Fibroblast of lung (primary cell): ENCODE data around the gene SORT1. TPM values are rescaled to one million over a fixed set of nuclear protein-coding genes. Genes with fewer than 3 reads are reported as not detected.
A peak's percentile ranks its signal among the peaks of the same experiment; 100 is the strongest.

Experiments
- DNase-seq, 2 donors: peaks; one replicate each; pipeline versions ENCODE4 v3.0.0 to v3.0.0-alpha.2; 2010; ENCODE audit warnings: low read depth in 2 of 2
- H2AFZ ChIP-seq: 2 replicates; pipeline ENCODE4 v1.5.1; 2012; ENCODE audit warnings: low read length, control low read depth, inconsistent platforms
- H3K27ac ChIP-seq: 2 replicates; pipeline ENCODE4 v1.5.1; 2011; ENCODE audit warnings: low read length, control low read depth; ENCODE audit not compliant: insufficient read depth
- H3K27me3 ChIP-seq: 2 replicates; pipeline ENCODE4 v1.5.1; 2011; ENCODE audit warnings: mild to moderate bottlenecking, low read length; ENCODE audit not compliant: control insufficient read depth, insufficient read depth
- H3K36me3 ChIP-seq: 2 replicates; pipeline ENCODE4 v1.5.1; 2011; ENCODE audit warnings: low read length; ENCODE audit not compliant: control insufficient read depth, insufficient read depth
- H3K4me1 ChIP-seq: 2 replicates; pipeline ENCODE4 v1.5.1; 2011; ENCODE audit warnings: low read length; ENCODE audit not compliant: control insufficient read depth, insufficient read depth; ENCODE audit errors: extremely low read depth
- H3K4me2 ChIP-seq: 2 replicates; pipeline ENCODE4 v1.5.1; 2011; ENCODE audit warnings: low read length, control low read depth; ENCODE audit not compliant: insufficient read depth; ENCODE audit errors: extremely low read depth
- H3K4me3 ChIP-seq, 4 experiments: fragments of 200-600 bp in 1 of 4; sonication (generic) in 1 of 4; replicated peaks in 1 of 4; 2 replicates each; pipeline ENCODE4 v1.5.1; 2011 to 2016; ENCODE audit warnings: low read length in 4 of 4, low read depth in 3 of 4, mild to moderate bottlenecking in 3 of 4, control low read depth in 2 of 4, inconsistent platforms in 1 of 4, mixed read lengths in 1 of 4; ENCODE audit not compliant: insufficient read depth in 1 of 4; ENCODE audit errors: control extremely low read depth in 1 of 4
- H3K79me2 ChIP-seq: 2 replicates; pipeline ENCODE4 v1.5.1; 2012; ENCODE audit warnings: mild to moderate bottlenecking, low read length, inconsistent platforms; ENCODE audit not compliant: control insufficient read depth, insufficient read depth
- H3K9ac ChIP-seq: 2 replicates; pipeline ENCODE4 v1.5.1; 2011; ENCODE audit warnings: mild to moderate bottlenecking, low read length, control low read depth; ENCODE audit not compliant: insufficient read depth
- H3K9me3 ChIP-seq: 2 replicates; pipeline ENCODE4 v1.5.1; 2012; ENCODE audit warnings: low read depth, low read length; ENCODE audit not compliant: control insufficient read depth, insufficient read depth
- H4K20me1 ChIP-seq: 2 replicates; pipeline ENCODE4 v1.5.1; 2011; ENCODE audit warnings: low read length; ENCODE audit not compliant: control insufficient read depth, insufficient read depth; ENCODE audit errors: extremely low read depth
- CTCF ChIP-seq, 2 donors: IDR thresholded peaks in 1 of 2; conservative IDR thresholded peaks in 1 of 2; 1 replicate in 1 of 2; 2 replicates in 1 of 2; pipeline ENCODE4 v1.5.1; 2011 to 2012; ENCODE audit warnings: low read length in 2 of 2, control low read depth in 1 of 2, inconsistent platforms in 1 of 2, low read depth in 1 of 2, mild to moderate bottlenecking in 1 of 2
- EZH2 ChIP-seq: IDR thresholded peaks from 2 replicates; pipeline ENCODE4 v1.5.1; 2012; ENCODE audit warnings: low read length, control low read depth, mild to moderate bottlenecking; ENCODE audit errors: missing control alignments
- polyA plus RNA-seq, 2 donors: library from polyadenylated mRNA; depleted of rRNA in 1 of 2; stranded (reverse) in 1 of 2; unstranded in 1 of 2; fragments of >200 nt; gene quantifications; 2 replicates each; pipeline ENCODE4 v1.2.1, GENCODE V29; 2011 to 2012; ENCODE audit warnings: missing spikeins in 1 of 2
- total RNA-seq: library from RNA; depleted of rRNA; stranded (reverse); fragments of >200 nt; gene quantifications from 2 replicates; pipeline ENCODE4 v1.2.1, GENCODE V29; 2014

Gene SORT1
- total and polyA plus RNA-seq, 2 donors (not counting 1 experiment from before 2014, with no cell fraction given) = 27.5 to 37.5 TPM

GRCh38 chr1:109314795-109315194 lies 82.9 kb downstream of the SORT1 start:
- no peaks in the 10 kb centered on the region for H3K4me1 ChIP-seq
- H3K36me3 ChIP-seq = no peaks in the 10 kb centered on the region
- peak; percentile 12 to 65 for DNase-seq
- no peaks in the 10 kb centered on the region for H4K20me1 ChIP-seq
- H3K4me2 ChIP-seq = no peak overlapping the region
- H3K79me2 ChIP-seq = no peaks in the 10 kb centered on the region
- H3K9me3 ChIP-seq = no peaks in the 10 kb centered on the region
- no peak overlapping the region for H3K9ac ChIP-seq
- H3K27me3 ChIP-seq = no peaks in the 10 kb centered on the region
- no peak for TF ChIP-seq CTCF (conservative IDR thresholded peaks at IDR 0.05 in 1 of 2, IDR thresholded peaks at IDR 0.05 in 1 of 2; ENCODE audit: low read depth in 1 of 2, low read length in 2 of 2)
- TF ChIP-seq EZH2 = no peak
- H3K27ac ChIP-seq = no peak overlapping the region
- no peak overlapping the region for H2AFZ ChIP-seq
- no peak overlapping the region for H3K4me3 ChIP-seq

GRCh38 chr1:109312978-109313775 lies 84.5 kb downstream of the SORT1 start:
- Histone ChIP-seq H3K9me3 (no peaks in the 10 kb centered on the region), H3K36me3 (no peaks in the 10 kb centered on the region), H4K20me1 (no peaks in the 10 kb centered on the region), H3K4me2 (no peak overlapping the region), H2AFZ (no peak overlapping the region), H3K9ac (no peak overlapping the region), H3K79me2 (no peaks in the 10 kb centered on the region), H3K4me3 (no peak overlapping the region), H3K27me3 (no peaks in the 10 kb centered on the region), H3K4me1 (no peaks in the 10 kb centered on the region), H3K27ac (no peak overlapping the region)
- TF ChIP-seq EZH2 (no peak), CTCF (conservative IDR thresholded peaks at IDR 0.05 in 1 of 2, IDR thresholded peaks at IDR 0.05 in 1 of 2; ENCODE audit: low read depth in 1 of 2, low read length in 2 of 2) (no peak)
- DNase-seq = peak in 1 of 2 donors; percentile 78

DNA sequence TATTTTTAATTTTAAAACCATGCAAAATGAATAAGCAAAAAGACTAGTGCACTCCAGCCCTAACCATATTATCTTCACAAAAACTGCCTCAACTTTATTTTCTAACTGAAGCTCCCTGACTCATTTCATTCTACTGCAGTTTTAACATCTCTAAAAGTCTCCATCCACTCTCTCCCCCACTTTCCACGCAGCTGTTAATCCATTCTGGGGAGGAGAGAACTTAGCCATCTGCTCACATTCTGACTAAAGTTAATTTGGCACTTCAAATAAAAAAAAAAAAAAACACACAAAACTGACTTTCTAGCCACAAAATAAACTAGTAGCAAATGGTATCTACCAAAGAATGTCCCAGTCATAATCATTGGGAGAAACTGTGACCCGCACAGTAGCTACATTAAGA lies 85.5 kb downstream of the SORT1 start:
- no peak overlapping the region for H3K27ac ChIP-seq
- H3K27me3 ChIP-seq = no peaks in the 10 kb centered on the region
- H2AFZ ChIP-seq = no peak overlapping the region
- H3K36me3 ChIP-seq = no peaks in the 10 kb centered on the region
- H4K20me1 ChIP-seq = no peaks in the 10 kb centered on the region
- DNase-seq = no peak
- no peak overlapping the region for H3K4me2 ChIP-seq
- peaks cover 3% of the 10 kb centered on the region for H3K4me1 ChIP-seq
- H3K4me3 ChIP-seq = no peak overlapping the region
- no peaks in the 10 kb centered on the region for H3K9me3 ChIP-seq
- H3K79me2 ChIP-seq = no peaks in the 10 kb centered on the region
- no peak overlapping the region for H3K9ac ChIP-seq
- TF ChIP-seq EZH2 = no peak
- TF ChIP-seq CTCF (conservative IDR thresholded peaks at IDR 0.05 in 1 of 2, IDR thresholded peaks at IDR 0.05 in 1 of 2; ENCODE audit: low read depth in 1 of 2, low read length in 2 of 2) = no peak
